Measurements from ENCODE around the gene P2RX5.

Gene P2RX5

DNA sequence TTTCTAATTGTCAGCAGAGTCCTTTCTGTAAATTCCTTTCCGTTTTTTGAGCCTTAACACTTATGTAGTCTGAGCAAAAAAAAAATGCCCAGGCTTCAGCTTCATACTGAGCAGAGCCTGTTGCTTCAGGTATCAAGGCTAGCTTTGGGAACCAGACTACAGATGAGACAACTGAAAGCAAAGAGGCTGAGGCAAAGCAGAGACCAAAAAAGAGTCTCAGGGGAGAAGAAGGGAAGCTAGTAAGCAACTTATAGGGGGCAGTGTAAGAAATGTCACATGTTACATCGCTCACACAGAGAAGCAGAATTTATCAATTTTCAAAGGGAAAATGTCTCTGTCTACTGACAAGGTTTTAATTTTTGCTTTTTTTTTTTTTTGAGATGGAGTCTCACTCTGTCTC, 31.1 kb upstream of the P2RX5 start:
- CTCF ChIA-PET, result interaction anchor here (1.2 to 3.8 kb wide), 4 partner anchors 10 to 119 kb away, joined by 3 to 53 read pairs (median 10); partner anchors contain the start of gene NCBP3
- no peak overlapping the region for H3K4me3 ChIP-seq (ENCODE audit: low read depth, low read length)
- TF ChIP-seq CTCF (IDR thresholded peaks at IDR 0.05; ENCODE audit: insufficient read depth, low read length, missing control alignments), result no peak
- no peak for DNase-seq (ENCODE audit: low read depth, low spot score)
- POLR2A ChIA-PET, result interaction anchor here (0.7 kb wide), 1 partner anchor 68 kb away, joined by 3 read pairs; no protein-coding TSS in a partner anchor

DNA sequence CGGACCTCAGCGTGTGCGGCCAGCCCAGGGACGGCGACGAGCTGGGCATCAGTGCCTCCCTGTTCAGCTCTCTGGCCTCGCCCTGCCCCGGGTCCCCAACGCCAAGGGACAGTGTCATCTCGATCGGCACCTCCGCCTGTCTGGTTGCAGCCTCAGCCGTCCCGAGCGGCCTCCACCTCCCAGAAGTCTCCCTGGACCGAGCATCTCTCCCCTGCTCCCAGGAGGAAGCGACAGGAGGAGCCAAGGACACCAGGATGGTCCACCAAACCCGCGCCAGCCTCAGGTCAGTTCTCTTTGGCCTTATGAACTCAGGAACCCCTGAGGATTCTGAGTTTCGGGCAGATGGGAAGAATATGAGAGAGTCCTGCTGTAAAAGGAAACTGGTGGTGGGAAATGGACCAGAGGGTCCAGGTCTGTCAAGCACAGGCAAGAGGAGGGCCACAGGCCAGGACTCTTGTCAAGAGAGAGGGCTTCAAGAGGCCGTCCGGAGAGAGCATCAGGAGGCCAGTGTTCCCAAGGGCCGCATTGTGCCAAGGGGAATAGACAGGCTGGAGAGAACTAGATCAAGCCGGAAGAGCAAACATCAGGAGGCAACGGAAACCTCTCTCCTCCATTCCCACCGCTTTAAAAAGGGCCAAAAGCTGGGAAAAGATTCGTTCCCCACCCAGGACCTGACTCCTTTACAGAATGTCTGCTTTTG, 28.6 kb upstream of the P2RX5 start:
- ChIA-PET CTCF (interaction anchor here (2.7 to 8.0 kb wide), 3 partner anchors 11 to 122 kb away, joined by 12 to 88 read pairs (median 53); partner anchors contain the start of gene NCBP3), POLR2A (no interaction called here)
- peak overlapping the region; percentile 87 for H3K4me3 ChIP-seq (ENCODE audit: low read depth, low read length)
- no peak for DNase-seq (ENCODE audit: low read depth, low spot score)
- TF ChIP-seq CTCF (IDR thresholded peaks at IDR 0.05; ENCODE audit: insufficient read depth, low read length, missing control alignments), result no peak

- peak; percentile 42 for TF ChIP-seq CTCF (IDR thresholded peaks at IDR 0.05; ENCODE audit: insufficient read depth, low read length, missing control alignments)
- ChIA-PET CTCF (interaction anchor here (1.0 to 8.0 kb wide), 12 partner anchors 9 to 190 kb away, joined by 3 to 88 read pairs (median 4); partner anchors contain the start of gene NCBP3), POLR2A (interaction anchor here (0.7 to 1.7 kb wide), 2 partner anchors 13 to 88 kb away, joined by 3 to 4 read pairs; partner anchors contain the start of genes CTNS and SHPK)
- H3K4me3 ChIP-seq (ENCODE audit: low read depth, low read length), result peak within 1 kb of the TSS; percentile 87
- no peak for DNase-seq (ENCODE audit: low read depth, low spot score)
Observed at GRCh38 chr17:3723556-3724377, 27.8 kb upstream of the P2RX5 start, which contains the start of gene HASPIN. Gene HASPIN, plus strand, starts transcription at chr17:3723903. Its CDS starts 33 bp downstream, at chr17:3723936.

DNA sequence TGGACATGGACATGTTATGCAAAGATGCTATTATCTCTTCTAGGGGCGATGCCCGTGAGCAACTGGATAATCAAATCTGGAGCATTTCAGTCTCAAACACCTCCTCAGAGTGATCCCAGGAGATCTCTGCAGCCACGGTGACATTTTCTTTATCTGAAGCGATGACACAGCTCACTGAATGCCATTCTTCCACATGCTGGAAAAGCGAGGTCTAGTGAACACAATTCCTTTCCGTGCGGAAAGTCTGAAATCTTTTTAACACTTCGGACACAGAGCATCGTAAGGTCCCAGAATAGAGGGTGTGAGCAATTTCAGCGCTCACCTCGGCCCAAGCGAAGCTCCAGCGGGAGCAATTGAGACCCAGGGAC, 27.2 kb upstream of the P2RX5 start:
- no peak for TF ChIP-seq CTCF (IDR thresholded peaks at IDR 0.05; ENCODE audit: insufficient read depth, low read length, missing control alignments)
- H3K4me3 ChIP-seq (ENCODE audit: low read depth, low read length), result peak overlapping the region; percentile 87
- ChIA-PET POLR2A (interaction anchor here (1.7 kb wide), 1 partner anchor 87 kb away, joined by 4 read pairs; the partner anchor contains the start of genes CTNS and SHPK), CTCF (interaction anchor here (0.7 to 8.0 kb wide), 13 partner anchors 8 to 191 kb away, joined by 3 to 88 read pairs (median 4); partner anchors contain the start of gene NCBP3)
- DNase-seq (ENCODE audit: low read depth, low spot score), result no peak

- POLR2A ChIA-PET, result interaction anchor here (1.7 kb wide), 1 partner anchor 86 kb away, joined by 4 read pairs; the partner anchor contains the start of genes CTNS and SHPK
- CTCF ChIA-PET, result interaction anchor here (0.7 to 8.0 kb wide), 13 partner anchors 8 to 191 kb away, joined by 3 to 88 read pairs (median 4); partner anchors contain the start of gene NCBP3
- TF ChIP-seq CTCF (IDR thresholded peaks at IDR 0.05; ENCODE audit: insufficient read depth, low read length, missing control alignments), result no peak
- peak overlapping the region; percentile 87 for H3K4me3 ChIP-seq (ENCODE audit: low read depth, low read length)
- DNase-seq (ENCODE audit: low read depth, low spot score), result no peak
Observed at GRCh38 chr17:3722716-3723115, 26.8 kb upstream of the P2RX5 start.

Measured in AG04449 (cell line).